OCI-M2 (cell line): ENCODE results near the gene AGRN.
"Not testable (repeated sequence)": the region's sequence is repeated elsewhere in the genome, so short reads cannot be mapped to it uniquely, and the experiment has no call there.

Experiments used
- DNase-seq: peaks from one replicate; lab custom pipeline; 2025; ENCODE audit not compliant: unreplicated experiment; lab: John Stamatoyannopoulos, UW

The AGRN gene

GRCh38 chr1:1077396-1077795, 57.5 kb downstream of the AGRN start:
- not testable (repeated sequence) for DNase-seq

DNA sequence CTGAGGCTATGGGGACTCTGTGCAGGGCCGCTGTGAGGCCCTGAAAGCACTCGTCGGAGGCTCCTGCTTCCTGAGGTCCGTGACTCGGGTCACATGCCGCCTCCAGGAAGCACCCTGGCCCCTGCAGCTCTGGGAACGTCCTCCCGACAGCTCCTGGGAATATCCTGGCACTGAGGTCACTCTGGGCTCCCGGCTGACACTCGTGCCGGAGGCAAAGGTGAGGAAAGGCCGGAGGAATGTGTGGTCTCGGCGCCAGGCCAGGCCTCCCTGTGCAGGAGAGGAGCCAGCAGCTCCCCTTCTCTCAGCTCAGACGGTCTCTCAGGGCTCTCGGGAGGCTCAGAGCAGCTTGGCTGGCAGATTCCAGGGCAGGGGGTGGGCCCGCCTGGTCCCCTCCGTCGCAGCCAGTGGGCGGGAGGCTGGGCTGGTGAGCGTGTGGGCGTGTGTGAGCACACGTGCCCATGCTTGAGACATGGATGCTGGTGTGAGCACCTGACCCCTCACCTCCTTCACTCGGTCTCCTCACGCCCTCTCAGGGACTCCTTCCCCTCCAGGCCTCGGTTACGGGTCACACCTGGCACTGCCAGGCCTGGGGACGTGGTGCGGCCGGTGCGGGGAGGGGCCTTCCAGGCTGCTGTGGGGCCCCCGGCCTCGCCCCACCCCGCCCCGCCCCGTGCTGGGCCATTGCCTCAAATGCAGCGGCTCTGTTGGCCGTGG, 59.6 kb downstream of the AGRN start:
- DNase-seq = no peak

- DNase-seq = no peak
Measured at GRCh38 chr1:1080122-1080757, 60.3 kb downstream of the AGRN start.

- no peak for DNase-seq
Measured at GRCh38 chr1:1080951-1081310, 61.0 kb downstream of the AGRN start.

DNA sequence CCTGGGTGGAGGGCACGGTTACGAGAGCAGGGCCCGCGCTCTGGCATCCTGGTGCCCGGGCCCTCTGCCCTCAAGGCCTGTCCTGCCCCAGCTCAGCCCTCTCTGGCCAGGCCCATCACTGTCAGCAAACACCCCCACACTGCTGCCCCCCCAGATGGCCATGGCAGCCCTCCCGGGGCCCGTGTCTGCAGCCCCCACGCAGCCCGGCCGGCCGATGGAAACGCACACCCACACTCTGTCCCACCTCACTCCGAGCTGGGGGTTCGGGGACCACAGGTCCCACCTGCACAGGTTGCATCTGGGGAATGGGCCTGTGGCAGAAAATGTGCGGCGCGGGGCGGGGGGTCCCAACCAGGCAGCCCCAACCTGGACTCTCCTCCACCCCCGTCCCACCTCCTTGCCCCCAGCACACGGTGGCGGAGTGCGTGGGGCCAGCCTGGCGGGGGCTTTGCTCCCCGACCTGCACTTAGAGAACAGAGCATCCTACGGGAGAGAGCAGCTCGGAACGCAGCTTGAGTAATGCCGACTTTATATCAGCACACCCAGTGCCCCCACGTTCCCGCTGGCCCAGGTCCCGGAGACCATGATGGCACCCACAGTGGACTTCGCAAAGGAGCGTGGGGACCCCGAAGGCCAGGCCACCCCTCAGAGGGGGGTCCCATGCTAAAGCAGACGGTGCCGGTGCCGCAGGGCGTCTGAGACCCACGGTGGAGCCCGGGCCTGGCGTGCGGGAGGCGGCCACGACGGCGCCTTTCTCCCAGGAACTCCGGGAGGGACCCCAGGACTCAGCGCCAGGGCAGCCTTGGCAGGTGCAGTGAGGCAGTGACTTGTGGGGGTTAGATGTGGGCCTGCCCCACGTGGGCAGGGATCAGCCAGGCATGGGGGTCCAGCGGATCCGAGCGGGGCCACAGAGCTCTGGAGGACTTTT, 61.7 kb downstream of the AGRN start:
- DNase-seq = no peak

- no peak for DNase-seq
Measured at GRCh38 chr1:1082239-1082775, 62.4 kb downstream of the AGRN start.

DNA sequence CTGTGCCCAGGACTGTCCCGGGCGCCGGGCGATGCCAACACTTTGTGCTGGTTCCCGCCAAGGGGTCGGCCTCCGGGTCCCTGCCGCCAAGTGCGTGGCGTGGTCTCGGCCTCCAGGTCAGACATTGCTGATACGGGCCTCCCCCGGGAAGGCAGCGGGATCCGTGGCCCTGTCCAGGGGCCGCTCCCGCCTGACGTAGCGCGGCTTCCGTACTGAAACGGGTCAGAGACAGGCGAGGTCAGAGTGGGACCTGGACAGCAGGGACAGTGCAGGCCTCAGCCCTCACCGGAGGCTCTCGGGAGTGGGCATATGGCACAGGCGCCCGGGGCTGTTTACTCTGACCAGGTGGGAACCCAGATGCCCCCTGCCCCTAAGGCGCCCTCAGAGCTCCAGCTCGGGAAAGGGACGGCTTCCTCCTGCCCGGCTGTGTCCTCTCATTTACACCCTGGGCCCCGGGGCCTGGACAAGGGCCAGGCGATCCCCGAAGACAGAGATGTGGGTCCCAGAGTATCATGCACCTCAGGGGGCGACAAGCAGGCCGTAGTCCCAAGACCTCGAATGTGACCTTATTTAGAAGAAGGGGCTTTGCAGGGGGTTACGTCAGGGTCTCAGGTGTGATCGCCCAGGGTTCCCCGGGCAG, 63.0 kb downstream of the AGRN start:
- DNase-seq = no peak

GRCh38 chr1:1083416-1084371, 63.8 kb downstream of the AGRN start:
- DNase-seq = no peak

DNA sequence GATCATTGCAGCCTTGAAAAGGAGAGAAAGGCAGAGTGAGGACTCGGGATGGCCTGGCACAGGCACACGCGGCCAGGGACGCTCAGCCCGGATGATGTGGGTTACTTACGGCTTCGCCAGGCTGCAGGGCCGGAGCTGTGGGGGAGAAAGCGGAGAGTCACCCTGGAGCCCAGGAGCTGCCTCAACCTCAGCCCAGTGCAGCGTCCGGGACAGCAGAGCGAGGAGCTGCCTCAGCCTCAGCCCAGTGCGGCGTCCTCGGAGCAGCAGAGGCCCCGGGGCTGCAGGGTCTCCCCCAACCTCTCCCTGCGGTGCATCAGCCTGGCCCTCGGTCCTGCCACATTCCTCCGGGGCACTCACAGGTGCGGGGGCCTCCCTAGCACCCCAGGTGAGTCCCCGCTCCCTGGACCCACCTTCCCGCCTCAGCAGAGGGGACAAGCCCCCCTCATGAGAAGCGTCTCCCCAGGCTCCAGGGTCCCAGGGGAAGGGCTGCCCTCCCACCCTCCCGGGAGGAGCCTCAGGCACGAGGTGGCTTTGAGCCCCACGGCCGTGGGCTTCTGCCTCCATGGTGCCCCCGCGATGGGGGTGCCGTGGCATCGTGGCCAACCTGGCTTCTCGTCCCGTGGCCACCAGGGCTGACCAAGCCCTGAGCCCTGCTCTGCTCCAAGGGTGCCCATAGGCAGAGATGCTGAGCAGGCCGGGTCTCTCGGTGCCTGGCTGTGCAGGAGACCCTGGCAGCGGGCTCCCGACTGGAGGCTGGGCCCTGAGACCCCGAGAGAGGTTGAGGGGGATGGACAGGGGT, 64.7 kb downstream of the AGRN start:
- DNase-seq = no peak

GRCh38 chr1:1085171-1085841, 65.4 kb downstream of the AGRN start:
- no peak for DNase-seq

GRCh38 chr1:1085911-1086841, 66.3 kb downstream of the AGRN start:
- DNase-seq = no peak

DNA sequence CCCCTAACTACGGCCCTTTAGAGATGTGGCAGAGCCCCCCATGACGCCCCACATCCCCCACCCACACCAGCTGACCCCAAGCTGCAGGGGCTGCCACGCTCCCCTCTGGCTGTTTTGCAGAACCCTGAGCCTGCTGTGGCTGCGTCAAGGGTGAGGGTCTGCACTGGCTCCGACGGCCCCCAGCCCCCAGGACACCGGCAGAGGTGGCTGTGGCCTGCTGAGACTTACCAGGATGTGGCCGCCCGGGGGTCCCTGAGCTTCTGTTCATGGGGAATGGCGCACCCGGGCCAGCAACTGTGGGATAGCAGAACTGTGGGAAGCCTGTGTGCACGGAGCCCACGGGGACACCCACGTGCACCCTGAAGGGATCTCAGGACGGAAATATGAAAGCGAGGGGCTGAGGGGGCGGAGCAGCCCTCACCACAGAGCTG, 67.0 kb downstream of the AGRN start:
- DNase-seq = no peak

DNA sequence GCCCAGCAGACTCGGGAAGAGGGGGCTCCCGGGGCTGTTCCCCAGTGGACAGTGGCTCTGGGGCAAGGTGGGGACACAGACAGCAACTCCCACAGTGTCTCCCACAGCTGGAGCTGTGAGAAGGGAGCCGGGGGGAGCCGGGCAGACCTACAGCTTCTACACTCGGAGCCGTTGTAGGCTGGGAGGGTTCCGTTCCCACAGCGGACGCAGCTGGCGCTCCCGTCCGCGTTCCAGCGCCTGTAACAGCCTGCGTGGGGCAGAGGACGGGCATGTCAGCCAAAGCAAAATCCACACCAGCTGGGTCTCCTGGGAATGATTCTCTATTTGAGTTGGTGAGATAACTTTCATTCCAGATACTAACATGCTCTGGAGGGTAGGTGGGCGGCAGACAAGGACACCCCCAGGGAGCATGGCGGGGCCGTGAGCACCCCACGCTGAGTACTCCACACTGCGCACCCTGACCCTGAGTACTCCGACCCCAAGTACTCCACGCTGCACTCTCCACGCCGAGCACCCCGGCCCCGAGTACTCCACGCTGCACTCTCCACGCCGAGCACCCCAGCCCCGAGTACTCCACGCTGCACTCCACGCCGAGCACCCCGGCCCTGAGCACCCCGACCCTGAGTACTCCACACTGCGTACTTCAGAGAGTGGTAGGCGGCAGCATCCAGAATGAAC, 67.6 kb downstream of the AGRN start:
- no peak for DNase-seq

GRCh38 chr1:1088029-1088800, 68.3 kb downstream of the AGRN start:
- DNase-seq = no peak

- DNase-seq = no peak
Measured at GRCh38 chr1:1088801-1089680, 69.1 kb downstream of the AGRN start.
